HAP-1 (cell line): ENCODE results near the gene NAPA.

Experiments
- DNase-seq, 2 experiments: peaks; one replicate each; pipeline ENCODE4 v3.0.0-alpha.2; 2016 to 2020; ENCODE audit warnings: low spot score in 2 of 2
- H3K27me3 ChIP-seq: fragments of 250-450 bp; sonication (Bioruptor Pico); 2 replicates; pipeline ENCODE4 v1.5.1; 2020; ENCODE audit warnings: low read depth, mild to moderate bottlenecking, moderate library complexity
- H3K36me3 ChIP-seq: fragments of 250-450 bp; sonication (Bioruptor Pico); replicated peaks from 2 replicates; pipeline ENCODE4 v1.5.1; 2020; ENCODE audit warnings: mild to moderate bottlenecking
- H3K4me1 ChIP-seq: fragments of 250-450 bp; sonication (Bioruptor Pico); 2 replicates; pipeline ENCODE4 v1.5.1; 2020; ENCODE audit warnings: mild to moderate bottlenecking
- H3K4me3 ChIP-seq: fragments of 250-450 bp; sonication (Bioruptor Pico); 2 replicates; pipeline ENCODE4 v1.5.1; 2020; ENCODE audit warnings: mild to moderate bottlenecking, moderate library complexity
- H3K9me3 ChIP-seq: fragments of 250-450 bp; sonication (Bioruptor Pico); 2 replicates; pipeline ENCODE4 v1.5.1; 2020; ENCODE audit warnings: mild to moderate bottlenecking, moderate library complexity
- in situ Hi-C: fragments of 300-500 bp; cut with MboI; formaldehyde crosslinking; loops from 3 replicates; pipeline ENCODE4 v1.14.3; 2020; ENCODE audit warnings: low sequenced_read_pairs, inconsistent platforms, mixed read lengths

Gene NAPA

DNA sequence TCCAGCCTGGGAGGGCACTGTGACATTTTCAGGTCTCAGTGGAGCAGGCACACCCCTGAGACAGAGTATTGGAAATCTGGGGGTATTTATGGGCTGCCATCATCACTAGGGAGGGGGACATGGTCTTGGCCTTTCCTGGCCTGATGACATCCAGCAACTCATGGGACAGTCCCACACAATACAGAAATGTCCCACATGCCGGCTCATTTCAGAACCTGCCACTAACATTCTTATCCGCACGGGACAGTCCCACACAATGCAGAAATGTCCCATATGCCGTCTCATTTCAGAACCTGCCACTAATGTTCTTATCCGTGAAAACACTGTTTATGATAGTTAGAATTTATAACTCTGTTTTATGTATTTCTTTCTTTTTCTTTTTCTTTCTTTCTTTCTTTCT, 53.0 kb downstream of the NAPA start:
- DNase-seq: no peak
- in situ Hi-C loops: no loop called here
- H3K4me3 ChIP-seq: no peak overlapping the region
- H3K27me3 ChIP-seq: peaks cover 26% of the 10 kb centered on the region
- H3K36me3 ChIP-seq: no peaks in the 10 kb centered on the region
- no peaks in the 10 kb centered on the region for H3K4me1 ChIP-seq
- no peaks in the 10 kb centered on the region for H3K9me3 ChIP-seq

DNA sequence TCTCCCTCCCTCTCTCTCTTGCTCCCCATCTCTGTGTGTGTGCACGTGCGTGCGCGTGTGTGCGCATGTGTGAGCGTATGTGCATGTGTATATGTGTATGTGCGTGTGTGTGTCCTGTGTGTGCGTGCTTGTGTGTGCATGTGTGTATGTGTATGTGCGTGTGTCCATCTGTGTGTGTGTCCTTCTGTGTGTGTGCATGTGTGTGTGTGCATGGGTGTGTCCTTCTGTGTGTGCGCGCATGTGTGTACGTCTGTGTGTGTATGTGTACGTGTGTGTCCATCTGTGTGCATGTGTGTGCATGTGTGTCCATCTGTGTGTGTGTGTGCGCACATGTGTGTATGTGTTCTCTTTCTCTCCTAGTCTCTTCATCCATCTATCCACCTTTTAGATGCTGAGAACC, 55.4 kb downstream of the NAPA start:
- in situ Hi-C loops: no loop called here
- no peaks in the 10 kb centered on the region for H3K4me1 ChIP-seq
- no peak overlapping the region for H3K4me3 ChIP-seq
- H3K36me3 ChIP-seq: no peaks in the 10 kb centered on the region
- DNase-seq: no peak
- peaks cover 21% of the 10 kb centered on the region for H3K27me3 ChIP-seq
- H3K9me3 ChIP-seq: peaks cover 8% of the 10 kb centered on the region; the same call in 1 of the 2 replicates

DNA sequence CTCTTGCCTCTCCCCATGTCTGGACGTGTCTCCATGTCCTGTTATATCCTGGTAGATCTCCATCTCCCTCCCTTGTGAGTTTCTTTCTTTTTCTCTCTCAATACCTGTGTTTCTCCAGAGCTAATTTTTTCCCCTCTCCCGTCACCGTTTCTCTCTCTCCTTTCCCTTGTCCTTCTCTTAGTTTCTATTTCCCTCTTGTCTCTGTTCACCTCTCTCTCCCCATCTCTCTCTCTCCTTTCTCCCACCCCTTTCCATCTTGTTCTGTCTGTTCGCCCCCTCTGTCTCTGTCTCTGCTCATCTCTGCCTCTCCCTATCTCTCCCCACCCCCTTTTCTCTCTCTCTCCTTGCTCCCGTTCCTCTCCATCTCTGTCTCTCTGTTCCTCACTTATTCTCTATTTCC, 56.2 kb downstream of the NAPA start:
- H3K36me3 ChIP-seq: no peaks in the 10 kb centered on the region
- peaks cover 8% of the 10 kb centered on the region; the same call in 1 of the 2 replicates for H3K9me3 ChIP-seq
- no peaks in the 10 kb centered on the region for H3K4me1 ChIP-seq
- no peak overlapping the region for H3K4me3 ChIP-seq
- in situ Hi-C loops: no loop called here
- peaks cover 21% of the 10 kb centered on the region for H3K27me3 ChIP-seq
- no peak for DNase-seq

DNA sequence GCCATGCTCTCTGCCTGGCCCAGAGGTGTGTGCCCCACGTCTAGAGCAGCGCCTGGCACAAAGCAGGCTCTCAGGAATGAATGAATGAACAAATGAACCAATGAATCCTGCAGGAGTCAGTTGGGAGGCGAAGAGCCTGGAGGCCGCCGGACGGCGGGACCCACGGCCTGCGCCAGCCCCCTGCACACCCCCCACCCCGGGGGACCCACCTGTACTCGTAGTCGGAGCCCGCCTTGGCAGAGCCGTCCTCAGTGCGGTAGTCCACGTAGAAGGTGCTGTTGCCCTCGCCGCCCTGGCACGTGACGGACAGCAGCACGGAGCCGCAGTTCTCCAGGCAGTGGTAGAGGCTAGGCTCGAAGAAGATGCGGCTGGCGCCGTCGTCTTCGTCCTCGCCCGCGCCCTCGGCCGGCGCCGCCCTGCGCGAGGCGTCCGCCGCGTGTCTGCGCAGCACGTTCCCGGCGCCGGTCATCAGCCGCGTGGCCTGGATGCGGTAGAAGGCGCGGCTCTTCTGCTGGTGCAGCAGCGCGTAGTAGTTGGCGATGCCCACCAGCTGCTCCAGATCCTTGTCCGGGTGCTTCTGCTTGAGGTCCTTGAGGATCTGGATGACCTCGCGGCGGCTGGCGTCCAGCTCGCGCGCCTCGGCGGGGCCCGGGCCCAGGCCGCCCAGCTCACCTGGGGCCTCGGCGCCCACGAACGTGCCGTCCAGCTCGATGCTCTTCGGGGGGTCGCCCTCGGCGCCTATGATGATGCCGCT, 58.0 kb downstream of the NAPA start:
- Histone ChIP-seq H3K27me3 (peaks cover 26% of the 10 kb centered on the region), H3K9me3 (peaks cover 8% of the 10 kb centered on the region; the same call in 1 of the 2 replicates), H3K4me3 (no peak overlapping the region), H3K4me1 (no peaks in the 10 kb centered on the region), H3K36me3 (no peaks in the 10 kb centered on the region)
- in situ Hi-C loops: no loop called here
- DNase-seq: no peak

DNA sequence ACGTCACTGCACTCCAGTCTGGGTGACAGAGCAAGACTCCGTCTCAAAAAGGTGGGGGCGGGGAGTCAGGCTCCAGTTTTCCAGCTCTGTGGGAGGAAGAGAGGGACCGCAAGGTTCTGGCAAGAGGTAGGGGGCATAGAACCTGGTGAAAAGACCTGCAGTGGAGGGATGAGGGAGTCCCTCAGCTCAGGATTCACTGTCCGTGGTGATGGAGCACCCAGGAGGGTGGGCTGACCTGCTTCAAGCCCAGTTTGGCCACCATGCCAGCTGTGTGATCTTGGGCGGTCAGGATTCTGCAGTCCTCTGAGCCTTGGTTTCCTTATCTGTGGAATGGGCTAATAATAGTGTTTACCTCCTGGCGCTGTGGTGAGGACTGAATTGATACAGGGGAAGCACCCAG, 64.4 kb downstream of the NAPA start:
- H3K4me1 ChIP-seq: peaks cover 5% of the 10 kb centered on the region
- no peaks in the 10 kb centered on the region for H3K36me3 ChIP-seq
- peaks cover 51% of the 10 kb centered on the region for H3K27me3 ChIP-seq
- in situ Hi-C loops: no loop called here
- DNase-seq: no peak
- peaks cover 2% of the 10 kb centered on the region; the same call in 1 of the 2 replicates for H3K9me3 ChIP-seq
- no peak overlapping the region for H3K4me3 ChIP-seq

DNA sequence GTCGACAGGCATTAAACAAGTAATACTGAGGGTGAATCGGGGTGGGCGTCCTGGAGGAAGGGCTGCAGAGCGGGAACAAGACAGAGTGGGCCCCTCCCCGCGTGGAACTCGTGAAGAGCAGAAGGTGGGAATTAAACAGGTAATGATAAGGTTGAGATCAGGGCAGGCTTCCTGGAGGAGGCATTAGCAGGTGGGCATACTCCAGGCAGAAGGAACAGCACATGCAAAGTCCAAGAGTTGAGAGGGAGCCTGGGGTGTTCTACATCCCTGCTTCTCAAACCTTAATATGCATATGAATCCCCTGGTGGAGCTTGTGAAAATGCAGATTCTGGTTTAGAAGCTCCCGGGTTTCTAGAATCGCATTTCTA, 66.5 kb downstream of the NAPA start:
- peaks cover 69% of the 10 kb centered on the region for H3K27me3 ChIP-seq
- H3K9me3 ChIP-seq: no peaks in the 10 kb centered on the region
- no peak for DNase-seq
- peaks cover 5% of the 10 kb centered on the region for H3K4me1 ChIP-seq
- no peak overlapping the region for H3K4me3 ChIP-seq
- in situ Hi-C loops: no loop called here
- no peaks in the 10 kb centered on the region for H3K36me3 ChIP-seq

DNA sequence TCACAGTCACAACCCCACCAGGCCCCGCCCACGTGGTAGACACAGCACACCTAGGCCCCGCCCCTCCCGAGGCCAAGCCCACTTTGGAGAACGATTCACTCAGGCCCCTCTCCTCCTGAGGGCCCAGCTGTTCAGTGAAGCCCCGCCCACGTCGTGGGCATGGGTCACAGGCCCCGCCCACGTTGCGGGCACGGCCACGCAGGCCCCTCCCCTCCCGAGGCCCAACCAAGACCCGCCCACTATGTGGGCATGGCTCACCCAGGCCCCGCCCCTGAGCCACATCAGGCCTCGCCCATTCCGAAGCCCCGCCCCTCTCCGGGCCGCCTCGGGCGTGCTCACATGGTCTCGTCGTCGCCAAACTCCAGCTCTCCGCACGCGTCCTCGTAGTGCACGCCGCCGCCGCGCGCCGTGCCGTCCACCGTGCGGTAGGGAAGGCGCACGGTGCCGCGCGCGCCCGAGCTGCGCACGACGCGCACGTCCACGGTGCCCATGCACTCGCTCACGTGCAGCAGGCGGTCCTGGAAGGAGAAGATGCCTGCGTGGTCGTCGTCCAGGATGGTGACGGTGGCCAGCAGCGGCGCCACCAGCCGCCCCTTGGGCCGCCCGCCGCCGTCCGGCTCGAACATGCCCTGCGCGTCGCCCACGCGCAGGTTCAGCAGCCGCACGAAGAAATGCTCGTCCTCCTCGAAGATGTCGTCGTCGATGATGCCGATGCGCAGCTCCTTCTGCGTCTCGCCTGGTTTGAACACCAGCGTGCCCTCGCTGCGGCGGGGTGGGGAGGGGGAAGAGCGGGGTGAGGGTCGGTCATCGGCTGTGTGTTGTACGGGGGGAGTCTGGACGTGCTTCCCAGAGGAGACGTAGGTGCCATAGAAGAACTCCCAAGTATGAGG, 67.1 kb downstream of the NAPA start:
- Histone ChIP-seq H3K4me1 (peaks cover 5% of the 10 kb centered on the region), H3K4me3 (peak overlapping the region; percentile 13; the same call in 1 of the 2 replicates), H3K27me3 (peaks cover 73% of the 10 kb centered on the region), H3K36me3 (no peaks in the 10 kb centered on the region), H3K9me3 (no peaks in the 10 kb centered on the region)
- in situ Hi-C loops: no loop called here
- peak; percentile 24 to 89 for DNase-seq

DNA sequence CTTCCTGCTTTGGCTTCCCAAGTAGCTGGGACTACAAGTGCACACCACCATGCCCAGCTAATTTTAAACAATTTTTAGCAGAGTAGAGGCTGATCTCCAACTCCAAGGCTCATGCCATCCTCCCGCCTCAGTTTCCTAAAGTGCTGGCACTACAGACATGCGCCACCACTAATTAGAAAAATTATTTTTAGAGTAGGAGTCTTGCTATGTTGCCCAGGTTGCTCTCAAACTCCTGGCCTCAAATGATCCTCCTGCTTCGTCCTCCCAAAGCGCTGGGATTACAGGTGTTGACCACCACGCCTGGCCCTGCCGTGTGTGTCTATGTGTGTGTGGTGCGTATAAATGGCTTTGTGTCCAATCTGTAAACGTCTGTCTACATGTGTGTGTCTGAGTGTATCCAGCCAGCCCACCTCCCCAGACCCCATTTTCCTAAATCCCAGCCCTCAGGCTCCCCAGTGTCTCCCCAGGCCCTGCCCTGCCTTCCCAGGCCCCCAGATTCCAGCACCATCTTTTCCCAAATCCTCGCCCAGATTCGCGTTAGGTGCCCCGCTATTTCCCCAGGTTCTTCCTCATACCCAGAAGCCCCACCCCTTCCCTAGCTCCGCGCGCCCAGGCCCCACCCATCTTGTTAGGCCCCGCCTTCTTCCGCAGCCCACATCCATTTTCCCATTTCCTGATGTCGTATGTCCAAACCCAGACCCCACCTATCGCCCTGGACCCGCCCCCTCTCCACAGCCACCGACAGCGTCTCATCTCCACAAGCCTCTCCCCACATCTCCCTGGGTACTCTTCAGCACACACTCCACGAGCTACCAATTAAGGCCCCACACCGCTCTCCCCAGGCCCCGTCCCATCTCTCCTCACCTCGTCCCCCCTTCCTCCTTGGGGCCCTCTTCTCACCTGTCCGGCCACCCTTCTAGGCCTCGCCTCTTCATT, 68.1 kb downstream of the NAPA start:
- H3K36me3 ChIP-seq: no peaks in the 10 kb centered on the region
- H3K4me1 ChIP-seq: peaks cover 5% of the 10 kb centered on the region
- in situ Hi-C loops: no loop called here
- peaks cover 78% of the 10 kb centered on the region for H3K27me3 ChIP-seq
- H3K9me3 ChIP-seq: no peaks in the 10 kb centered on the region
- peak overlapping the region; percentile 13; the same call in 1 of the 2 replicates for H3K4me3 ChIP-seq
- DNase-seq: peak; percentile 25 to 84

DNA sequence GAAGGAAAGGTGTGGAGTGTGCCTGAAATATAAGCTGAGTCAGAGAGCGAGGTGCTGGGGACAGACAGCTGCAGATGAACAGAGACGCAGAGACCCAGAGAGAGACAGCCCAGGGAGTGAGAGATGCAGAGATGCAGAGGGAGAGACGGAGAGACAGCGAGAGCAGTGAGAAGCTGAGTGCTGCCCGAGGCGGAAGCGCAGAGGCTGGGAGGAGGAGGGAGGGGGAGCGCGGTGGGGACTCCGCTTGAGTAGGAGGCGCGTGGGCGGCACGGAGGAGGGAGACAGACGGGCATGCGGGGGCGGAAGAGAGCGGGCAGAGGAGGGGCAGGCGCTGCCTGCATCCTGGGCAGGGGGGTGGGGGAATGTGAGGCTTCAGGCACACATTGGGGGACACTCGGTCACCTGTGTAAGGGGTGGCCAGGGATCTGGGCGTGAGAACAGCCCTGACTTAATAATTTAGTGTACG, 68.9 kb downstream of the NAPA start:
- Histone ChIP-seq H3K4me1 (peaks cover 5% of the 10 kb centered on the region), H3K9me3 (no peaks in the 10 kb centered on the region), H3K4me3 (no peak overlapping the region), H3K27me3 (peaks cover 81% of the 10 kb centered on the region), H3K36me3 (no peaks in the 10 kb centered on the region)
- peak in 1 of 2 experiments; percentile 56 for DNase-seq
- in situ Hi-C loops: no loop called here

DNA sequence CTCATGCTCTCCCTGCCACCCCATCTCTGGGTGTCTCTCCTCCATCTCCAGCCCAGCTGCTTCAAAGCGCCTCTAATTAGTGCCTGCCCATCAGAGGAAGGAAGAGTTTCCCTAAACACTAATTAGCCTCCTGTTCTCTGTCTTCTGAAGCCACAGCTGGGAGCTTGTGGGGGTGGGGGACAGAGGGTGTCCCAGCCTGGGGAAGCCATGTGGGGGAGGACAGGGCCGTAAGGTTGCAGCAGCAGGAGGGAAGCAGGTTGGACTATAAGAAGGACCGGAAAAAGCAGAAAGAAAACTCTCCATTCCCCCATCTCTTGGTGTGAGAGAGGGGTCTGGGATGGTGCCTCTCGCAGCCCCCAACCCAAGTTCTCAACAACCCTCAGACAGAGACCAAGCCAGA, 69.3 kb downstream of the NAPA start:
- no peaks in the 10 kb centered on the region for H3K36me3 ChIP-seq
- peaks cover 81% of the 10 kb centered on the region for H3K27me3 ChIP-seq
- peaks cover 5% of the 10 kb centered on the region for H3K4me1 ChIP-seq
- in situ Hi-C loops: no loop called here
- no peak for DNase-seq
- no peak overlapping the region for H3K4me3 ChIP-seq
- no peaks in the 10 kb centered on the region for H3K9me3 ChIP-seq

DNA sequence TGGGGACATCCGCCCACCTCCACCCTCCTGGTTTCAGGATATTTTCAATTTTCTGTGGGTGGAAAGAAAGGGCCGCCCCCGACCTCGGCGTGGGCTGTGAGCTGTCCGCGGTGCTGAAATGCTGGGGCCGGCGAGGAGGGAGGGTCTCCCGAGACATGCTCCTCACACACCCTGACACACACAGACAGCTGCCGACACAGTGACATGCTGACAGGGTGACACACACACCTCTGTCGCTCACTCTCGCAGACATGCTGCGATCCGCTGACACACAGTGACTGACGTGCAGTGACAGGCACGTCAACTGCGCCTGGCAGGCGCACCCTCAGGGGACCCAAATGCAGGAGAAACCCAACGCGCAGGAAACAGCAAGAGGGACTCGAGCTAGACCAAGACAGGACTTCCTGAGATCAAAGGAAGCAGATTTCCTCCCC, 70.5 kb downstream of the NAPA start:
- DNase-seq: peak in 1 of 2 experiments; percentile 65
- Histone ChIP-seq H3K9me3 (no peaks in the 10 kb centered on the region), H3K27me3 (peaks cover 76% of the 10 kb centered on the region), H3K36me3 (no peaks in the 10 kb centered on the region), H3K4me3 (no peak overlapping the region), H3K4me1 (peaks cover 5% of the 10 kb centered on the region)
- in situ Hi-C loops: loop anchor here (5.0 kb wide), 1 partner anchor 33 kb away; no protein-coding TSS in a partner anchor

DNA sequence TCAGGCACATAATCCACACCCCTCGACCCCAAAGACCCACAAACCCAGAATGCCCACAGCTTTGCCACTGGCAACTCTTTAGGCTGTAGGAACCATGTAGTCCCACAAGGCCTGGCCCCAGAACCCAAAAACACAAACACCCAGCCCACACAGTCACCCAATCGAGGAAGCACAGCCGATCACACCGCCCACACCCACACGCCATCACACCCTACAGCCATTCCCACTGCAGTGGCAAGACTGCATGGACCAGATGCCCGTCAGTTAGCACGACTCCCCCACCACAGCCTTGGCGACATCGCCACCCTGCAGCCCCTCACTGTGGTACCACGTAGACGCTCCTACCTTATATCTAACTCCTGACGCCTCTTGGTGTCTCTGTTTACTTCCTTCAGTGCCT, 71.5 kb downstream of the NAPA start:
- in situ Hi-C loops: loop anchor here (5.0 kb wide), 1 partner anchor 34 kb away; no protein-coding TSS in a partner anchor
- Histone ChIP-seq H3K36me3 (no peaks in the 10 kb centered on the region), H3K27me3 (peaks cover 71% of the 10 kb centered on the region), H3K4me1 (peaks cover 5% of the 10 kb centered on the region), H3K9me3 (no peaks in the 10 kb centered on the region), H3K4me3 (no peak overlapping the region)
- no peak for DNase-seq

DNA sequence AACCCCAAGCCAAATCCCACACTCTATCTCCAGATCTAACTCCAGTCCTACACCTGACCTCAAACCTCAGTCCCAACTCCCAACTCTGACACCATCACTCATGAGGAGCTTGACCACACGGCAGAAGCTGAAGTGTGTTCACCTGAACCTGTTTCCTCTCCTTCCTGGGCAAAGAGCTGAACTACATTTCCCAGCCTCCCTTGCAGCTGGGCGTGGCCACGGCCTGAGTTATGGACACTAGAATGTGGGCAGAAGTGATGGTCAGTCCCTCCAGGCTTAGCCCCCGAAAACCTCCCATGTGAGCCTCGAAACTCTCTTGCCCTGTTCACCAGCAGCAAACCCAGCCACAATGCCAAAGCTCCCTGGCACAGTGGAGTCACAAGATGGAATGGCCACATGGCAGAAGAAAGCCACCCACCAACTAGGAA, 76.1 kb downstream of the NAPA start:
- Histone ChIP-seq H3K4me3 (no peak overlapping the region), H3K27me3 (peaks cover 36% of the 10 kb centered on the region), H3K4me1 (no peaks in the 10 kb centered on the region), H3K9me3 (no peaks in the 10 kb centered on the region), H3K36me3 (no peaks in the 10 kb centered on the region)
- in situ Hi-C loops: loop anchor here (5.0 kb wide), 1 partner anchor 258 kb away; no protein-coding TSS in a partner anchor
- no peak for DNase-seq
